Panc1 (cell line): ENCODE measurements around the gene FOXJ2. TPM values are rescaled to one million over a fixed set of nuclear protein-coding genes. Genes with fewer than 3 reads are reported as not detected.
"Not testable (repeated sequence)": the region's sequence is repeated elsewhere in the genome, so short reads cannot be mapped to it uniquely, and the experiment has no call there.

Source experiments
- ATAC-seq: fragments of 200-7000 bp; cut with Tn5 transposase; 2 replicates; pipeline ENCODE4 v1.9.1; 2020; ENCODE audit warnings: mild to moderate bottlenecking, moderate library complexity
- BruUV-seq: library from RNA; stranded (reverse); fragments of 400-500 nt; replicated peaks from 2 replicates; lab custom pipeline; 2021; lab: Mats Ljungman, UMichigan
- CTCF ChIA-PET: fragments of 300-600 bp; sonication (Branson Sonifier 250); formaldehyde crosslinking; loops from one replicate; lab custom pipeline; 2022; ENCODE audit warnings: antibody characterized with exemption; lab: Charles Lee
- POLR2A ChIA-PET: fragments of 300-600 bp; sonication (Branson Sonifier 250); formaldehyde crosslinking; loops from one replicate; lab custom pipeline; 2022; ENCODE audit warnings: antibody characterized with exemption; lab: Charles Lee
- DNase-seq: peaks from one replicate; pipeline ENCODE4 v3.0.0-alpha.2; 2010; ENCODE audit warnings: low read depth, low spot score
- H3K27ac ChIP-seq: 2 replicates; pipeline ENCODE4 v1.5.1; 2011; ENCODE audit warnings: mild to moderate bottlenecking, low read length, inconsistent platforms
- H3K27me3 ChIP-seq: fragments of 200-500 bp; sonication (Bioruptor generic); 2 replicates; pipeline ENCODE4 v1.6.0; 2014; ENCODE audit warnings: low read length, inconsistent platforms; ENCODE audit not compliant: control insufficient read depth, insufficient read depth
- H3K36me3 ChIP-seq: fragments of 200-500 bp; sonication (Bioruptor generic); 2 replicates; pipeline ENCODE4 v1.5.1; 2014; ENCODE audit warnings: inconsistent platforms, mild to moderate bottlenecking, low read length, moderate library complexity; ENCODE audit not compliant: control insufficient read depth, insufficient read depth
- H3K4me1 ChIP-seq: 2 replicates; pipeline ENCODE4 v1.5.1; 2011; ENCODE audit warnings: inconsistent platforms, mild to moderate bottlenecking, low read length, moderate library complexity; ENCODE audit not compliant: control insufficient read depth, insufficient read depth
- H3K4me3 ChIP-seq, 2 experiments: 2 replicates each; pipeline ENCODE4 v1.5.1; 2011 to 2012; ENCODE audit warnings: low read depth in 2 of 2, low read length in 2 of 2, mild to moderate bottlenecking in 2 of 2, inconsistent platforms in 1 of 2, moderate library complexity in 1 of 2
- H3K9me3 ChIP-seq: fragments of 200-500 bp; sonication (Bioruptor generic); 2 replicates; pipeline ENCODE4 v1.5.1; 2014; ENCODE audit warnings: low read depth, mild to moderate bottlenecking, inconsistent platforms, low read length, moderate library complexity; ENCODE audit not compliant: control insufficient read depth, insufficient read depth
- POLR2AphosphoS5 ChIP-seq: IDR thresholded peaks from 2 replicates; pipeline ENCODE4 v1.6.1; 2012; ENCODE audit warnings: mild to moderate bottlenecking, low read depth, low read length, moderate library complexity
- SIN3A ChIP-seq: IDR thresholded peaks from 2 replicates; pipeline ENCODE4 v1.6.1; 2012; ENCODE audit warnings: low read depth, mild to moderate bottlenecking, low read length, moderate library complexity, borderline replicate concordance; ENCODE audit not compliant: insufficient read depth
- TCF7L2 ChIP-seq: IDR thresholded peaks from 2 replicates; pipeline ENCODE4 v1.6.1; 2011; ENCODE audit warnings: mild to moderate bottlenecking, low read depth, low read length, inconsistent platforms
- in situ Hi-C: cut with HindIII; loops from 2 replicates; pipeline ENCODE4 v1.10.0; 2016; ENCODE audit warnings: low sequenced_read_pairs, low pct_unique_long_range_greater_than_20kb
- intact Hi-C: fragments of 100-400 bp; cut with micrococcal nuclease; formaldehyde crosslinking; loops from one replicate; pipeline ENCODE4 v1.10.0; 2022; ENCODE audit not compliant: unreplicated experiment
- total RNA-seq: library from RNA; stranded (reverse); gene quantifications from one replicate; pipeline ENCODE4 v1.2.1, GENCODE V29; 2021; ENCODE audit not compliant: unreplicated experiment
- TF ChIP-seq, protein P1 (sequence below), 2 experiments: IDR thresholded peaks; 2 replicates each; pipeline ENCODE4 v1.6.1; 2011 to 2012; ENCODE audit warnings: low read depth in 2 of 2, control low read depth in 1 of 2, low read length in 1 of 2, mild to moderate bottlenecking in 1 of 2, moderate library complexity in 1 of 2; ENCODE audit not compliant: insufficient read depth in 1 of 2
- TF ChIP-seq, protein P2 (sequence below): fragments of 450-650 bp; IDR thresholded peaks from 2 replicates; pipeline ENCODE4 v1.5.1; 2017; ENCODE audit warnings: mild to moderate bottlenecking

The FOXJ2 gene
- total RNA-seq, 1 experiment from 2014 or later, result 10.9 TPM

DNA sequence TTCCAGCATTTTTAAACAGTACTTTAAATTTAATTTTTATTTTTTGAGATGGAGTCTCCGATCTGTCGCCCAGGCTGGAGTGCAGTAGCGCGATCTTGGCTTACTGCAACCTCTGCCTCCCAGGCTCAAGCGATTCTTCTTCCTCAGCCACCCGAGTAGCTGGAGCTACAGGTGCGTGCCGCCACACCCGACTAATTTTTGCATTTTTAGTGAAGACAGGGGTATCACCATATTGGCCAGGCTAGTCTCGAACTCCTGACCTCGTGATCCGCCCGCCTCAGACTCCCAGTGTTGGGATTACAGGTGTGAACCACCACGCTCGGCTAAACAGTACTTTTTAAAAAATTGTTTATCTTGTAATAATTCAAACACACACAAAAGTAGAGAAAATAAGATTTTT is 4.2 kb upstream of the FOXJ2 start:
- ATAC-seq (no peak), DNase-seq (no peak)
- in situ Hi-C loops, result no loop called here
- no peak overlapping the region for H3K4me3 ChIP-seq
- intact Hi-C loops, result no loop called here
- H3K27me3 ChIP-seq, result no peaks in the 10 kb centered on the region
- no peaks in the 10 kb centered on the region; the same call in none of the 2 replicates for H3K4me1 ChIP-seq
- no peak overlapping the region for H3K27ac ChIP-seq
- POLR2A ChIA-PET, result no interaction called here
- CTCF ChIA-PET, result no interaction called here
- TF ChIP-seq SIN3A, result no peak
- no peak for TF ChIP-seq POLR2AphosphoS5
- TF ChIP-seq, protein P1, sequence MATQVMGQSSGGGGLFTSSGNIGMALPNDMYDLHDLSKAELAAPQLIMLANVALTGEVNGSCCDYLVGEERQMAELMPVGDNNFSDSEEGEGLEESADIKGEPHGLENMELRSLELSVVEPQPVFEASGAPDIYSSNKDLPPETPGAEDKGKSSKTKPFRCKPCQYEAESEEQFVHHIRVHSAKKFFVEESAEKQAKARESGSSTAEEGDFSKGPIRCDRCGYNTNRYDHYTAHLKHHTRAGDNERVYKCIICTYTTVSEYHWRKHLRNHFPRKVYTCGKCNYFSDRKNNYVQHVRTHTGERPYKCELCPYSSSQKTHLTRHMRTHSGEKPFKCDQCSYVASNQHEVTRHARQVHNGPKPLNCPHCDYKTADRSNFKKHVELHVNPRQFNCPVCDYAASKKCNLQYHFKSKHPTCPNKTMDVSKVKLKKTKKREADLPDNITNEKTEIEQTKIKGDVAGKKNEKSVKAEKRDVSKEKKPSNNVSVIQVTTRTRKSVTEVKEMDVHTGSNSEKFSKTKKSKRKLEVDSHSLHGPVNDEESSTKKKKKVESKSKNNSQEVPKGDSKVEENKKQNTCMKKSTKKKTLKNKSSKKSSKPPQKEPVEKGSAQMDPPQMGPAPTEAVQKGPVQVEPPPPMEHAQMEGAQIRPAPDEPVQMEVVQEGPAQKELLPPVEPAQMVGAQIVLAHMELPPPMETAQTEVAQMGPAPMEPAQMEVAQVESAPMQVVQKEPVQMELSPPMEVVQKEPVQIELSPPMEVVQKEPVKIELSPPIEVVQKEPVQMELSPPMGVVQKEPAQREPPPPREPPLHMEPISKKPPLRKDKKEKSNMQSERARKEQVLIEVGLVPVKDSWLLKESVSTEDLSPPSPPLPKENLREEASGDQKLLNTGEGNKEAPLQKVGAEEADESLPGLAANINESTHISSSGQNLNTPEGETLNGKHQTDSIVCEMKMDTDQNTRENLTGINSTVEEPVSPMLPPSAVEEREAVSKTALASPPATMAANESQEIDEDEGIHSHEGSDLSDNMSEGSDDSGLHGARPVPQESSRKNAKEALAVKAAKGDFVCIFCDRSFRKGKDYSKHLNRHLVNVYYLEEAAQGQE (IDR thresholded peaks at IDR 0.05; ENCODE audit: insufficient read depth in 1 of 2, low read depth in 2 of 2, low read length in 1 of 2), result no peak
- no peak for TF ChIP-seq TCF7L2
- TF ChIP-seq, protein P2, sequence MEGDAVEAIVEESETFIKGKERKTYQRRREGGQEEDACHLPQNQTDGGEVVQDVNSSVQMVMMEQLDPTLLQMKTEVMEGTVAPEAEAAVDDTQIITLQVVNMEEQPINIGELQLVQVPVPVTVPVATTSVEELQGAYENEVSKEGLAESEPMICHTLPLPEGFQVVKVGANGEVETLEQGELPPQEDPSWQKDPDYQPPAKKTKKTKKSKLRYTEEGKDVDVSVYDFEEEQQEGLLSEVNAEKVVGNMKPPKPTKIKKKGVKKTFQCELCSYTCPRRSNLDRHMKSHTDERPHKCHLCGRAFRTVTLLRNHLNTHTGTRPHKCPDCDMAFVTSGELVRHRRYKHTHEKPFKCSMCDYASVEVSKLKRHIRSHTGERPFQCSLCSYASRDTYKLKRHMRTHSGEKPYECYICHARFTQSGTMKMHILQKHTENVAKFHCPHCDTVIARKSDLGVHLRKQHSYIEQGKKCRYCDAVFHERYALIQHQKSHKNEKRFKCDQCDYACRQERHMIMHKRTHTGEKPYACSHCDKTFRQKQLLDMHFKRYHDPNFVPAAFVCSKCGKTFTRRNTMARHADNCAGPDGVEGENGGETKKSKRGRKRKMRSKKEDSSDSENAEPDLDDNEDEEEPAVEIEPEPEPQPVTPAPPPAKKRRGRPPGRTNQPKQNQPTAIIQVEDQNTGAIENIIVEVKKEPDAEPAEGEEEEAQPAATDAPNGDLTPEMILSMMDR, result no peak
- no peaks in the 10 kb centered on the region; the same call in 1 of the 2 replicates for H3K36me3 ChIP-seq
- BruUV-seq, result no TSS peak
- no peaks in the 10 kb centered on the region for H3K9me3 ChIP-seq

DNA sequence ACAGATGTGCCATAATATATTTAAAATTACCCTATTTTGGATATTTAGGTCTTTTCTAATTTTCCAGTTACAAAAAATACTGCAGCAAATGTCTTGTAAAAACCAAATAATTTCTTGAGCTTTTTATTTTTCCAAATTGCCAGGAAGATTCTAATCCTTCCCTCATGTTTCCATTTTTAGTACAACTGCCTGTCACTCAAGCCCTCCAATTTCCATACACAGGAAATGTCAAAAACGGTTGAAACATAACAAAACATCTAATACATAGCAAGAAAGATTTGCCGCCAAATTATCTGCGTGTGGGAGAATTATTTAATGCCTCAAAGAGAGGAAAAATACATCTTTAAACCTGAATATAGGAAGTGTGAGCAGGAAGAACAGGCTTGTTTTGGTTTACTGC is 2.3 kb upstream of the FOXJ2 start:
- ATAC-seq (no peak), DNase-seq (no peak)
- ChIA-PET CTCF (no interaction called here), POLR2A (no interaction called here)
- BruUV-seq, result no TSS peak
- H3K27ac ChIP-seq, result no peak overlapping the region
- H3K9me3 ChIP-seq, result no peaks in the 10 kb centered on the region
- H3K36me3 ChIP-seq, result no peaks in the 10 kb centered on the region; the same call in 1 of the 2 replicates
- H3K4me1 ChIP-seq, result peaks cover 15% of the 10 kb centered on the region
- in situ Hi-C loops (no loop called here), intact Hi-C loops (no loop called here)
- no peaks in the 10 kb centered on the region for H3K27me3 ChIP-seq
- no peak overlapping the region for H3K4me3 ChIP-seq
- TF ChIP-seq, protein P1 (IDR thresholded peaks at IDR 0.05; ENCODE audit: insufficient read depth in 1 of 2, low read depth in 2 of 2, low read length in 1 of 2), result no peak
- TF ChIP-seq TCF7L2 (no peak), POLR2AphosphoS5 (no peak), SIN3A (no peak)
- TF ChIP-seq, protein P2, result no peak

GRCh38 chr12:8031017-8031416 is 1.5 kb upstream of the FOXJ2 start:
- H3K36me3 ChIP-seq, H3K27ac ChIP-seq, ATAC-seq, in situ Hi-C loops, DNase-seq, intact Hi-C loops, H3K27me3 ChIP-seq, H3K4me3 ChIP-seq, BruUV-seq, H3K9me3 ChIP-seq: not testable (repeated sequence)
- CTCF ChIA-PET, result interaction anchor here (0.6 kb wide), 1 partner anchor 98 kb away, joined by 4 read pairs; no protein-coding TSS in a partner anchor
- H3K4me1 ChIP-seq, result peaks cover 16% of the 10 kb centered on the region
- POLR2A ChIA-PET, result interaction anchor here (0.7 kb wide), 1 partner anchor 938 kb away, joined by 8 read pairs; no protein-coding TSS in a partner anchor
